Common myeloid progenitor, CD34-positive (primary cell): ENCODE data around the gene TNPO3.
A peak's percentile ranks its signal among the peaks of the same experiment; 100 is the strongest.

Experiments used
- CTCF ChIA-PET: fragments of 350-600 bp; sonication (Branson Sonifier 250); formaldehyde crosslinking; loops from one replicate; lab custom pipeline; 2021; ENCODE audit warnings: antibody characterized with exemption; lab: Charles Lee
- POLR2A ChIA-PET: fragments of 350-600 bp; sonication (Branson Sonifier 250); formaldehyde crosslinking; loops from one replicate; lab custom pipeline; 2021; ENCODE audit warnings: antibody characterized with exemption; lab: Charles Lee
- DNase-seq, 3 donors: peaks; one replicate each; pipeline versions ENCODE4 v3.0.0 to v3.0.0-alpha.2; 2013
- H3K27ac ChIP-seq, 2 experiments: 1 replicate in 1 of 2; 2 replicates in 1 of 2; pipeline ENCODE4 v1.7.0; 2013; ENCODE audit warnings: inconsistent platforms in 2 of 2, low read length in 2 of 2, mild to moderate bottlenecking in 2 of 2, low read depth in 1 of 2, moderate library complexity in 1 of 2; ENCODE audit not compliant: severe bottlenecking in 2 of 2, insufficient read depth in 1 of 2, poor library complexity in 1 of 2
- H3K27me3 ChIP-seq, 5 experiments: replicated peaks in 2 of 5; 1 replicate in 3 of 5; 2 replicates in 2 of 5; pipeline versions ENCODE4 v1.6.1 to v1.7.0; 2013; ENCODE audit warnings: low read length in 4 of 5, mild to moderate bottlenecking in 2 of 5, moderate library complexity in 2 of 5, inconsistent platforms in 1 of 5; ENCODE audit not compliant: insufficient read depth in 5 of 5, control insufficient read depth in 4 of 5
- H3K36me3 ChIP-seq, 4 experiments: 1 replicate in 2 of 4; 2 replicates in 2 of 4; pipeline versions ENCODE4 v1.6.1 to v1.7.0; 2013; ENCODE audit warnings: low read length in 3 of 4, control low read depth in 1 of 4, mild to moderate bottlenecking in 1 of 4; ENCODE audit not compliant: control insufficient read depth in 4 of 4, insufficient read depth in 4 of 4
- H3K4me1 ChIP-seq, 4 experiments: 1 replicate in 3 of 4; 2 replicates in 1 of 4; pipeline versions ENCODE4 v1.6.1 to v1.7.1; 2013; ENCODE audit warnings: low read length in 3 of 4, mild to moderate bottlenecking in 3 of 4, control low read depth in 1 of 4, inconsistent platforms in 1 of 4, moderate library complexity in 1 of 4; ENCODE audit not compliant: control insufficient read depth in 4 of 4, insufficient read depth in 4 of 4; ENCODE audit errors: control extremely low read depth in 1 of 4
- H3K4me3 ChIP-seq, 7 experiments: 1 replicate in 4 of 7; 2 replicates in 3 of 7; pipeline versions ENCODE4 v1.5.1 to v1.7.0; 2013; ENCODE audit warnings: mild to moderate bottlenecking in 7 of 7, low read length in 6 of 7, moderate library complexity in 6 of 7, inconsistent platforms in 2 of 7, low read depth in 2 of 7, control low read depth in 1 of 7; ENCODE audit not compliant: insufficient read depth in 4 of 7, control insufficient read depth in 1 of 7; ENCODE audit errors: extremely low read depth in 1 of 7
- H3K9me3 ChIP-seq, 5 experiments: 1 replicate in 4 of 5; 2 replicates in 1 of 5; pipeline versions ENCODE4 v1.6.1 to v1.7.1; 2013; ENCODE audit warnings: low read length in 4 of 5, mild to moderate bottlenecking in 2 of 5, inconsistent platforms in 1 of 5, low read depth in 1 of 5, moderate library complexity in 1 of 5; ENCODE audit not compliant: control insufficient read depth in 4 of 5, insufficient read depth in 2 of 5; ENCODE audit errors: control extremely low read depth in 1 of 5
- WGBS: methylation state at CpG from one replicate; pipeline ENCODE4 v1.1.5; 2013; ENCODE audit not compliant: insufficient coverage; 5-methylcytosine and 5-hydroxymethylcytosine counted together

The TNPO3 gene

DNA sequence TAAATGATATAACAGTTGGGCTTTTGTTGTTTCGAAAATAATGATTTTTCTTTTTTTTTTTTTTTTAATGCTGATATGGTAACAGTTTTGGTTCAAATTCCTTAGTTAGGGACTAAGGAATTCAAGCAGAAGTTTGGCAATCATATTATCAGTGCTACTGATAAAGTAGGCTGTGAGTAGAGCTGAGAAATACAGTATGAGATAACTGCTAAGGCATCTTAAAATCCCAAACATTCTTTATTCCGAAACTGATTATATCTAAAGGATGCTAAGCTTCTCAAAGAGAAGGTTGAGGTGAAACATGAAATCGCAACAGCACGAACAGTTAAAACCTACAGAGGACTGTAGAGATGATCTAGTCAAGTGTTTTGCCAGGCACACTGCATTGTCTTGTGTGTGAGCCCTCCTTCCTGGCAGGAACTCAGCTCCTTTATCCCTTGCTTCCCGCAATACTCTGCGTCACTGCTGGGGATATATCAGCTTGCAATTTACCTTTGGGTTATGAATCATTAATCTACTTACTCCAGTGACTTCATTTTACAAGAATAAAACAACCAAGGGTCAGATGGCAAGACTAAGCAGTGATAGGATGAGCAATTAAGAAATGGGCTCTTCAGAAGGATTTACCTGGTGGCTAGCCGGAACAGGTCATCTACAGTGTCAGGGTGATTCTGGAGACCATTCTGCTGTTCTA is 80.5 kb downstream of the TNPO3 start:
- 80% methylated on average over 5 of the region's 7 CpGs for WGBS
- no peaks in the 10 kb centered on the region for H3K27me3 ChIP-seq
- no peak overlapping the region for H3K4me3 ChIP-seq
- no peaks in the 10 kb centered on the region for H3K4me1 ChIP-seq
- DNase-seq: no peak
- ChIA-PET CTCF (interaction anchor here (1.0 to 1.7 kb wide), 5 partner anchors 9 to 117 kb away, joined by 3 to 6 read pairs (median 3); no protein-coding TSS in a partner anchor), POLR2A (no interaction called here)
- no peak overlapping the region for H3K27ac ChIP-seq
- peaks cover 30 to 89% (median 65%) of the 10 kb centered on the region in 4 experiments for H3K36me3 ChIP-seq
- H3K9me3 ChIP-seq: no peaks in the 10 kb centered on the region

DNA sequence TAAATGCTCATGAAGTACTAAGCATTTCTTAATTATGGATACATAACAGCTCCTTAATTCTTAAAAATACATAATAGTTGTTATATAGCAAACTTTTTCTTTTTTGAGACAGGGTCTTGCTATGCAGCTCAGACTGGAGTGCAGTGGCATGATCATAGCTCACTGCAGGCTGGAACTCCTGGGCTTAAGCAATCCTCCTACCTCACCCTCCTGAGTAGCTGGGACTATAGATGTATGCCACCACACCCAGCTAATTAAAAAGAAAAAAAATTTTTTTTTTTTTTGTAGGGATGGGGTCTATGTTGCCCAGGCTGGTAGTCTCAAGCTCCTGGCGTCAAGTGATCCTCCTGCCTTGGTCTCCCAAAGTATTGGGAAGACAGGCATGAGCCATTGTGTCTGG is 86.3 kb downstream of the TNPO3 start:
- WGBS: 100% methylated on average over 1 of the region's 1 CpG
- Histone ChIP-seq H3K4me1 (no peaks in the 10 kb centered on the region), H3K36me3 (peaks cover 16 to 76% (median 47%) of the 10 kb centered on the region in 4 experiments), H3K27me3 (no peaks in the 10 kb centered on the region), H3K9me3 (no peaks in the 10 kb centered on the region), H3K27ac (no peak overlapping the region), H3K4me3 (no peak overlapping the region)
- no peak for DNase-seq
- ChIA-PET POLR2A (no interaction called here), CTCF (interaction anchor here (0.7 to 1.4 kb wide), 4 partner anchors 10 to 21 kb away, joined by 3 to 5 read pairs (median 3); no protein-coding TSS in a partner anchor)

DNA sequence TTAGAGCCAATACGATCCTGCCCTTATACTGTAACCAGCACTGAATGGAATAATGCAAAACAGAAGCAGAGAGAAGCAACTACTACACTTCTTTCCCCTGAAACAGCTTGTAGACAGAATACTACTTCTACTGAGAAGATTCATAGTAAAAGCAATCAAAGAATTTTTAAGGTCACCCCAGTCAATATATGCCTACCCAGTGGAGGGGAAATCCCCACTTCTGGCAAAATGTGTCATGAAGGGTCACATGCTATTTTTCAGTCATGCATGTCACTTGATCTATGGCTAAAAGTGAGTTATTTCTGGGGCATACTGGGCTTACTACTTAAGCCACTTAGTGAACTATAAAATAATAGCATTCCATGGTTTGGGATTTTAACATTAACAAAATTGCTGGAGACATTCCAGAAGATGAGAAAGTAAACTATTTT is 91.6 kb downstream of the TNPO3 start:
- H3K9me3 ChIP-seq: no peaks in the 10 kb centered on the region
- H3K36me3 ChIP-seq: peaks cover 15 to 65% (median 46%) of the 10 kb centered on the region in 4 experiments
- no CpG with 5 or more reads among the region's 1 CpG for WGBS
- H3K4me1 ChIP-seq: no peaks in the 10 kb centered on the region
- no peaks in the 10 kb centered on the region for H3K27me3 ChIP-seq
- H3K27ac ChIP-seq: no peak overlapping the region
- CTCF ChIA-PET: interaction anchor here (0.8 kb wide), 1 partner anchor 13 kb away, joined by 3 read pairs; no protein-coding TSS in a partner anchor
- no peak overlapping the region for H3K4me3 ChIP-seq
- POLR2A ChIA-PET: no interaction called here
- DNase-seq: peak in 1 of 3 donors; percentile 40

DNA sequence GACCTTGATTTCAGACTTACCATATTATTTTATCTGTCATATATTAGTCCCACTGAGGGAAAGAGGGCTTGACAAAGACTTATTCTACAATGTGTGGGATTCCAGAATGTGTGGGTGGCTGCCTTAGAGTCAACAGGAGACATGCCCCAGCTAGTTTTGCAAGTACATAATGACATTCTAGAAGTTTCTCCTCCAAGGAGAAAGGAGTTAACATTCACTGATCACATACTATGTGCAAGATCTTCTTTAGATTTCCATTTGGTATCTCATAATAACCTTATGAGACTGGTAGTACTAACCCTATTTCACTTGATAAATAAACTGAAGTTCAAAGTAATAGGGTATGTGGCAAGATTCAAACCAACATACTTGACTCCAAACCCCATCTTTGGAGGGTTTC is 92.0 kb downstream of the TNPO3 start:
- DNase-seq: no peak
- CTCF ChIA-PET: no interaction called here
- H3K4me1 ChIP-seq: no peaks in the 10 kb centered on the region
- H3K27ac ChIP-seq: no peak overlapping the region
- no peaks in the 10 kb centered on the region for H3K9me3 ChIP-seq
- no peaks in the 10 kb centered on the region for H3K27me3 ChIP-seq
- POLR2A ChIA-PET: no interaction called here
- H3K36me3 ChIP-seq: peaks cover 15 to 68% (median 46%) of the 10 kb centered on the region in 4 experiments
- no peak overlapping the region for H3K4me3 ChIP-seq

DNA sequence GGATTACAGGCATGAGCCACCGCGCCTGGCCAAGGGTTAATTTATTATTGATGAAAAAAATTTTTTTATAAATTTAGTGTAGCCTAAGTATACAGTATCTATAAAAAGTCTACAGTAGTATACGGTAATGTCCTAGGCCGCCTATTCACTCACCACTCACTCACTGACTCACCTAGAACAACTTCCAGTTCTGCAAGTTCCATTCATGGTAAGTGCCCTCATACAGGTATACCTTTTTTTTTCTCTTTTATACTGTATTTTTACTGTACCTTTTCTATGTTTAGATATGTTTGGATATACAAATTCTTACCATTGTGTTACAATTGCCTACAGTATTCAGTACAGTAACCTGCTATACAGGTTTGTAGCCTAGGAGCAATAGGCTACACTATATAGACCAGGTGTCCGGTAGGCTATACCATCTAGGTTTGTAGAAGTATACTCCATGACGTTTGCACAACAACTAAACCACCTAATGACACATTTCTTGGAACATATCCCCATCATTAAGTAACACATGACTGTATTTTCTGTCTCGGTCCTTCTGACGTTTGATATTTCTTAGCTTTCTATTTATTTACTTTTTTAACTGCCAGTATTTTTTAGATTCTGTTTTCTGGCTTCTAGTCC is 93.8 kb downstream of the TNPO3 start:
- H3K27me3 ChIP-seq: no peaks in the 10 kb centered on the region
- no peaks in the 10 kb centered on the region for H3K9me3 ChIP-seq
- H3K4me3 ChIP-seq: no peak overlapping the region
- 92% methylated on average over 2 of the region's 8 CpGs for WGBS
- no peak for DNase-seq
- H3K36me3 ChIP-seq: peaks cover 23 to 68% (median 44%) of the 10 kb centered on the region in 4 experiments
- H3K4me1 ChIP-seq: no peaks in the 10 kb centered on the region
- ChIA-PET POLR2A (no interaction called here), CTCF (interaction anchor here (0.9 kb wide), 1 partner anchor 8 kb away, joined by 3 read pairs; no protein-coding TSS in a partner anchor)
- H3K27ac ChIP-seq: no peak overlapping the region

DNA sequence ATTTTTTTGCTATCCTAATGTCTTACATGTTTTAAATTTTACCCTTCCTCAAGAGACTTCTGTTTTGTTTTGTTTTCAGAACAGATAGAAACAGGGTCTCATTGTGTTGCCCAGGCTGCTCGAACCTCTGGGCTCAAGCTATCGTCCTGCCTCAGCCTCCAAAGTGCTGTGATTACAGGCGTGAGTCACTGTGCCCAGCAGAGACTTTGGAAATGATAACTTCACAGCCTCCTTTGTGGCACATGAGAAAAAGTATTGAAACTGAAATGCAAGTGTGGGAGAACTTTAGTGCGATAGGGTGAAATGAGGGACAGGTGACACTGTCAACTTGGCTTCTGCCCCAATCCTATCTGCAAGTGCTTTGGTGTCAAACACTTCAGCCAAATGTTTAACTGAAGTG is 95.6 kb downstream of the TNPO3 start:
- ChIA-PET POLR2A (no interaction called here), CTCF (interaction anchor here (0.8 to 2.8 kb wide), 6 partner anchors 9 to 56 kb away, joined by 3 to 13 read pairs (median 4); no protein-coding TSS in a partner anchor)
- Histone ChIP-seq H3K36me3 (peaks cover 30 to 70% (median 51%) of the 10 kb centered on the region in 4 experiments), H3K9me3 (no peaks in the 10 kb centered on the region), H3K4me3 (no peak overlapping the region), H3K4me1 (peaks cover 0 to 2% (median 0%) of the 10 kb centered on the region in 4 experiments), H3K27me3 (no peaks in the 10 kb centered on the region), H3K27ac (no peak overlapping the region)
- DNase-seq: no peak
- WGBS: 100% methylated on average over 4 of the region's 4 CpGs

DNA sequence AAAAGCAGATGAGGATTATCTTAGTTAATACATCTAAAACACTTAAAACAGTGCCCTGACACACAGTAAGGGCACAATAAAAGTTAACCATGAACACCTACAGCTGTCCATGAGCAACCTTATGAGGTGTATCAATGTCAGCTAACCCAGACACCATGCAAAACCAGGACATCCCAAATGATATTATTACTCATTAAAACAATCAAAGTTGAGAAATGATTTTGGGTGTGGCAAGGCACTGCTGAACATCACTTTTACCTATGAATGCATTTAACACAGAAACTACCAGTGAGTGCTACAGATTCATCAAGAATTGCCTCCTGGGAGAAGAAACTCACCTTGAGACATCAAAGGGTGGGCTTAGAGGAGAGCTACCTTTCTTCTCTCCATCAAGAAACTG is 98.9 kb downstream of the TNPO3 start:
- H3K36me3 ChIP-seq: peaks cover 32 to 80% (median 60%) of the 10 kb centered on the region in 4 experiments
- peaks cover 0 to 13% (median 7%) of the 10 kb centered on the region in 4 experiments for H3K4me1 ChIP-seq
- ChIA-PET CTCF (interaction anchor here (0.6 to 2.1 kb wide), 7 partner anchors 11 to 66 kb away, joined by 3 to 6 read pairs (median 4); partner anchors contain the start of gene KCP), POLR2A (no interaction called here)
- H3K4me3 ChIP-seq: no peak overlapping the region
- H3K27me3 ChIP-seq: no peaks in the 10 kb centered on the region
- H3K27ac ChIP-seq: no peak overlapping the region
- no peaks in the 10 kb centered on the region for H3K9me3 ChIP-seq
- no peak for DNase-seq
